Osteoblast (primary cell): Measurements from ENCODE around the gene GSTA3. TPM values are rescaled to one million over a fixed set of nuclear protein-coding genes. Genes with fewer than 3 reads are reported as not detected.
"Not testable (repeated sequence)": the region's sequence is repeated elsewhere in the genome, so short reads cannot be mapped to it uniquely, and the experiment has no call there.

ENCODE experiments used
- DNase-seq: peaks from one replicate; pipeline ENCODE4 v3.0.0; 2011; ENCODE audit warnings: low spot score, mixed read lengths; ENCODE audit not compliant: insufficient read length; ENCODE audit errors: missing footprints
- H2AFZ ChIP-seq: 2 replicates; pipeline ENCODE4 v1.6.0; 2011; ENCODE audit warnings: mild to moderate bottlenecking, low read length
- H3K27ac ChIP-seq: 2 replicates; pipeline ENCODE4 v1.5.1; 2011; ENCODE audit warnings: mild to moderate bottlenecking, low read depth, low read length, moderate library complexity
- H3K27me3 ChIP-seq: 2 replicates; pipeline ENCODE4 v1.6.0; 2012; ENCODE audit warnings: mild to moderate bottlenecking, control low read depth, inconsistent platforms, low read length, moderate library complexity; ENCODE audit not compliant: insufficient read depth
- H3K36me3 ChIP-seq: 2 replicates; pipeline ENCODE4 v1.5.1; 2011; ENCODE audit warnings: mild to moderate bottlenecking, low read length, control low read depth, moderate library complexity; ENCODE audit not compliant: insufficient read depth
- H3K4me1 ChIP-seq: 2 replicates; pipeline ENCODE4 v1.5.1; 2011; ENCODE audit warnings: mild to moderate bottlenecking, low read length, control low read depth, moderate library complexity; ENCODE audit not compliant: insufficient read depth
- H3K4me2 ChIP-seq: 2 replicates; pipeline ENCODE4 v1.6.0; 2011; ENCODE audit warnings: mild to moderate bottlenecking, low read length; ENCODE audit not compliant: insufficient read depth
- H3K4me3 ChIP-seq: fragments of 200-600 bp; sonication (generic); 3 replicates; pipeline ENCODE4 v1.5.1; 2012; ENCODE audit warnings: mild to moderate bottlenecking, low read length, inconsistent platforms; ENCODE audit not compliant: insufficient read depth
- H3K79me2 ChIP-seq: 2 replicates; pipeline ENCODE4 v1.6.0; 2012; ENCODE audit warnings: mild to moderate bottlenecking, low read length, control low read depth, inconsistent platforms; ENCODE audit not compliant: insufficient read depth
- H3K9me3 ChIP-seq: 2 replicates; pipeline ENCODE4 v1.5.1; 2011; ENCODE audit warnings: low read depth, low read length, control low read depth
- H4K20me1 ChIP-seq: 2 replicates; pipeline ENCODE4 v1.6.0; 2012; ENCODE audit warnings: mild to moderate bottlenecking, low read length, control low read depth; ENCODE audit not compliant: insufficient read depth
- CTCF ChIP-seq: IDR thresholded peaks from 2 replicates; pipeline ENCODE4 v1.5.1; 2011; ENCODE audit warnings: mild to moderate bottlenecking, low read depth, low read length, moderate library complexity; ENCODE audit errors: extremely low read depth
- total RNA-seq: library from RNA; depleted of rRNA; stranded (reverse); fragments of >200 nt; gene quantifications from 2 replicates; pipeline ENCODE4 v1.2.3, GENCODE V29; 2012

GSTA3 gene
- total RNA-seq, 1 donor = not detected

GRCh38 chr6:52921743-52922142, 12.2 kb upstream of the GSTA3 start:
- Histone ChIP-seq H3K79me2 (no peaks in the 10 kb centered on the region), H3K4me2 (no peak overlapping the region), H2AFZ (no peak overlapping the region), H4K20me1 (no peaks in the 10 kb centered on the region), H3K27ac (no peak overlapping the region), H3K4me1 (peaks cover 8% of the 10 kb centered on the region), H3K27me3 (no peaks in the 10 kb centered on the region), H3K36me3 (no peaks in the 10 kb centered on the region), H3K9me3 (no peaks in the 10 kb centered on the region), H3K4me3 (no peak overlapping the region)
- TF ChIP-seq CTCF = no peak
- no peak for DNase-seq

- not testable (repeated sequence) for H3K4me1 ChIP-seq, H4K20me1 ChIP-seq, H3K27ac ChIP-seq, DNase-seq, H3K27me3 ChIP-seq, H3K79me2 ChIP-seq, H3K4me2 ChIP-seq, H3K9me3 ChIP-seq, H3K4me3 ChIP-seq, H3K36me3 ChIP-seq, H2AFZ ChIP-seq
These were observed 10.0 kb upstream of the GSTA3 start for GRCh38 chr6:52919511-52919910.

- not testable (repeated sequence) for H3K4me1 ChIP-seq, DNase-seq, H3K27ac ChIP-seq, H3K4me2 ChIP-seq, H3K79me2 ChIP-seq, H3K9me3 ChIP-seq, H3K4me3 ChIP-seq, H4K20me1 ChIP-seq, H3K36me3 ChIP-seq, H3K27me3 ChIP-seq, H2AFZ ChIP-seq
These were observed 9.3 kb upstream of the GSTA3 start for GRCh38 chr6:52918771-52919170.

GRCh38 chr6:52918027-52918686, 8.7 kb upstream of the GSTA3 start:
- H3K4me3 ChIP-seq = not testable (repeated sequence)

GRCh38 chr6:52914516-52914915, 5.0 kb upstream of the GSTA3 start:
- Histone ChIP-seq H3K36me3 (no peaks in the 10 kb centered on the region), H3K27ac (no peak overlapping the region), H3K4me3 (no peak overlapping the region), H4K20me1 (no peaks in the 10 kb centered on the region), H3K79me2 (no peaks in the 10 kb centered on the region), H3K4me1 (peaks cover 8% of the 10 kb centered on the region), H2AFZ (no peak overlapping the region), H3K4me2 (no peak overlapping the region), H3K27me3 (no peaks in the 10 kb centered on the region), H3K9me3 (no peaks in the 10 kb centered on the region)
- no peak for DNase-seq
- TF ChIP-seq CTCF = no peak

More at GRCh38 chr6:52918027-52918686, 8.7 kb upstream of the GSTA3 start:
- H3K36me3 ChIP-seq, H3K27ac ChIP-seq, H3K9me3 ChIP-seq, H3K4me1 ChIP-seq, H3K27me3 ChIP-seq, H3K4me2 ChIP-seq, H4K20me1 ChIP-seq, H2AFZ ChIP-seq, H3K79me2 ChIP-seq: not testable (repeated sequence)
- peak; percentile 85 for DNase-seq
